ENCODE data around the gene ANXA6. TPM values are rescaled to one million over a fixed set of nuclear protein-coding genes. Genes with fewer than 3 reads are reported as not detected.
A peak's percentile ranks its signal among the peaks of the same experiment; 100 is the strongest.

Gene ANXA6
- total RNA-seq, 1 experiment from 2014 or later, result 95.9 TPM

DNA sequence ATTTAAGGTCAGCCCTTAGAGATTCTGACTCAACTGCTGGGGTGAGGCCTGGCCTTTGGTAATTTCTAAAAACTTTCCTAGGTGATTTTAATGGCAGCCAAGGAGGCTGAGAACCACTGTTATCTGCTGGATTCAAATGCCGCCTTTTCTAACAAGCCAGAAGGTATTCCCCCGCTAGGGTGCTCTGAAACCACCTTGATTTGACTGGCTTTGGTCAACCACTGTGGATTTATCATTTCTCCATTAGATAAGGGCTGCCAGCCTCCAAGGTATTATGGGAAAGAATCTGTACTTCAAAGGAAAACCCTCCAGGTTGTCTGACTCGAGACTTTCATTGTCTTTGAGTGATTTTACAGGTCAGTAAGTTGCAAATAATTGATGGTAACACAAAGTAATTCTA, 4.3 kb downstream of the ANXA6 start:
- TF ChIP-seq, protein P1, sequence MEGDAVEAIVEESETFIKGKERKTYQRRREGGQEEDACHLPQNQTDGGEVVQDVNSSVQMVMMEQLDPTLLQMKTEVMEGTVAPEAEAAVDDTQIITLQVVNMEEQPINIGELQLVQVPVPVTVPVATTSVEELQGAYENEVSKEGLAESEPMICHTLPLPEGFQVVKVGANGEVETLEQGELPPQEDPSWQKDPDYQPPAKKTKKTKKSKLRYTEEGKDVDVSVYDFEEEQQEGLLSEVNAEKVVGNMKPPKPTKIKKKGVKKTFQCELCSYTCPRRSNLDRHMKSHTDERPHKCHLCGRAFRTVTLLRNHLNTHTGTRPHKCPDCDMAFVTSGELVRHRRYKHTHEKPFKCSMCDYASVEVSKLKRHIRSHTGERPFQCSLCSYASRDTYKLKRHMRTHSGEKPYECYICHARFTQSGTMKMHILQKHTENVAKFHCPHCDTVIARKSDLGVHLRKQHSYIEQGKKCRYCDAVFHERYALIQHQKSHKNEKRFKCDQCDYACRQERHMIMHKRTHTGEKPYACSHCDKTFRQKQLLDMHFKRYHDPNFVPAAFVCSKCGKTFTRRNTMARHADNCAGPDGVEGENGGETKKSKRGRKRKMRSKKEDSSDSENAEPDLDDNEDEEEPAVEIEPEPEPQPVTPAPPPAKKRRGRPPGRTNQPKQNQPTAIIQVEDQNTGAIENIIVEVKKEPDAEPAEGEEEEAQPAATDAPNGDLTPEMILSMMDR (conservative IDR thresholded peaks at IDR 0.05; ENCODE audit: low read depth, low read length), result no peak
- TF ChIP-seq EZH2 (IDR thresholded peaks at IDR 0.05; ENCODE audit: borderline replicate concordance, low read depth, low read length, poor library complexity, severe bottlenecking), result no peak
- no TSS peak for BruUV-seq (replicated peaks)
- CTCF ChIA-PET, result no interaction called here
- Histone ChIP-seq H3K36me3 (ENCODE audit: insufficient read depth, low read length, poor library complexity, severe bottlenecking) (no peaks in the 10 kb centered on the region), H3K4me3 (ENCODE audit: low read depth, low read length, poor library complexity, severe bottlenecking) (no peak overlapping the region), H3K27me3 (replicated peaks; ENCODE audit: insufficient read depth, low read depth, low read length, poor library complexity) (no peaks in the 10 kb centered on the region), H3K4me1 (ENCODE audit: insufficient read depth, low read length, poor library complexity, severe bottlenecking) (peaks cover 56% of the 10 kb centered on the region), H3K27ac (ENCODE audit: low read depth, low read length, poor library complexity, severe bottlenecking) (peak overlapping the region; percentile 34), H3K9me3 (ENCODE audit: low read depth, low read length, poor library complexity, severe bottlenecking) (no peaks in the 10 kb centered on the region)
- no peak for DNase-seq (ENCODE audit: low spot score)
- intact Hi-C loops (cut with micrococcal nuclease; ENCODE audit: unreplicated experiment), result loop anchor here (10.0 kb wide), 1 partner anchor 588 kb away; no protein-coding TSS in a partner anchor
- POLR2A ChIA-PET (ENCODE audit: low non-redundant PET), result no interaction called here

DNA sequence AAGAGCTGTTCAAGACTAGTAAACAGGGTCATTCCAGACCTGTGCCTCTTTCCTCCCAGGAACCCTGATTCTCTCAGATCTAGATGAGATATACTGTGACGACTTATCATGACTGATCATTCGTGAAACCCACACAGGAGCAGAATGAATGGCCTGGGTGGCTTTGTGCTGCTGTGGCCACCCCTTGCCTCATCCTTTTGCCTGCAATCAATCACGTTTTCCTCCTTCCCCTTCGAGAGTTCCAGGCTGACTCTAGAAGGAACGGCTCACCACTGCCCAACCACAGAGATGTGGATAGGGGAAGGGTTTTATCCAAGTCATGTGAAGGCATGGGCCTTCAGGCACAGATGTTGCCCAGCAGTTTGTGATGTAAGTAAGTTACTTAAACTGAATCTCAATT, 5.8 kb downstream of the ANXA6 start:
- H3K27me3 ChIP-seq (replicated peaks; ENCODE audit: insufficient read depth, low read depth, low read length, poor library complexity), result no peaks in the 10 kb centered on the region
- DNase-seq (ENCODE audit: low spot score), result no peak
- BruUV-seq (replicated peaks), result no TSS peak
- H3K27ac ChIP-seq (ENCODE audit: low read depth, low read length, poor library complexity, severe bottlenecking), result peak overlapping the region; percentile 81
- POLR2A ChIA-PET (ENCODE audit: low non-redundant PET), result no interaction called here
- CTCF ChIA-PET, result no interaction called here
- H3K4me1 ChIP-seq (ENCODE audit: insufficient read depth, low read length, poor library complexity, severe bottlenecking), result peaks cover 49% of the 10 kb centered on the region
- no peak overlapping the region for H3K4me3 ChIP-seq (ENCODE audit: low read depth, low read length, poor library complexity, severe bottlenecking)
- no peaks in the 10 kb centered on the region for H3K36me3 ChIP-seq (ENCODE audit: insufficient read depth, low read length, poor library complexity, severe bottlenecking)
- no peaks in the 10 kb centered on the region for H3K9me3 ChIP-seq (ENCODE audit: low read depth, low read length, poor library complexity, severe bottlenecking)
- TF ChIP-seq EZH2 (IDR thresholded peaks at IDR 0.05; ENCODE audit: borderline replicate concordance, low read depth, low read length, poor library complexity, severe bottlenecking), result no peak
- TF ChIP-seq, protein P1 (conservative IDR thresholded peaks at IDR 0.05; ENCODE audit: low read depth, low read length), result no peak
- intact Hi-C loops (cut with micrococcal nuclease; ENCODE audit: unreplicated experiment), result loop anchor here (10.0 kb wide), 1 partner anchor 587 kb away; no protein-coding TSS in a partner anchor

DNA sequence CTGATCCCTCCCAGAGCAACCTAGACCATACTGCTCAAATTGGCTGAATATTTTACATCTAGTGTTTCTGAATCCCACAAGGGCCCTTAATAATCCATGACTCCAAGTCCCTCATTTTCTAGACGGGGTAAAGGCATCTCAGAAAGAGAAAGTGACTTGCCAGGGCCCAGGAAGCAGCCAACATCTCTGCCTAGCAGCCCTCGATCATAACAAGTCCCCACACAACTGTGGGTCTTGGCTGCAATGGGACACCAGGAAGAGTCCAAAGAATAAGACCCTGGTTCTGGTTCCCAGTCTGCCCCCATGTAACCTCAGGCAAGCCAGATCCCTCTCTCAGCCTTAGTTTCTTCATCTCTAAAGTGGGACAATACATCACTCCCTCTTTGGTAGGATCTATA, 6.3 kb downstream of the ANXA6 start:
- Histone ChIP-seq H3K9me3 (ENCODE audit: low read depth, low read length, poor library complexity, severe bottlenecking) (no peaks in the 10 kb centered on the region), H3K27ac (ENCODE audit: low read depth, low read length, poor library complexity, severe bottlenecking) (peak overlapping the region; percentile 81), H3K4me3 (ENCODE audit: low read depth, low read length, poor library complexity, severe bottlenecking) (no peak overlapping the region), H3K4me1 (ENCODE audit: insufficient read depth, low read length, poor library complexity, severe bottlenecking) (peaks cover 43% of the 10 kb centered on the region), H3K36me3 (ENCODE audit: insufficient read depth, low read length, poor library complexity, severe bottlenecking) (no peaks in the 10 kb centered on the region), H3K27me3 (replicated peaks; ENCODE audit: insufficient read depth, low read depth, low read length, poor library complexity) (no peaks in the 10 kb centered on the region)
- DNase-seq (ENCODE audit: low spot score), result no peak
- POLR2A ChIA-PET (ENCODE audit: low non-redundant PET), result interaction anchor here (0.5 kb wide), 1 partner anchor 171 kb away, joined by 4 read pairs; no protein-coding TSS in a partner anchor
- CTCF ChIA-PET, result interaction anchor here (1.2 kb wide), 1 partner anchor 25 kb away, joined by 5 read pairs; no protein-coding TSS in a partner anchor
- no peak for TF ChIP-seq EZH2 (IDR thresholded peaks at IDR 0.05; ENCODE audit: borderline replicate concordance, low read depth, low read length, poor library complexity, severe bottlenecking)
- TF ChIP-seq, protein P1 (conservative IDR thresholded peaks at IDR 0.05; ENCODE audit: low read depth, low read length), result no peak
- no TSS peak for BruUV-seq (replicated peaks)
- intact Hi-C loops (cut with micrococcal nuclease; ENCODE audit: unreplicated experiment), result loop anchor here (10.0 kb wide), 1 partner anchor 586 kb away; no protein-coding TSS in a partner anchor

All from A673 (cell line).